Dedifferentiated amniotic fluid mesenchymal stem cell (primary cell): ENCODE results near the gene CAMSAP3.
A peak's percentile ranks its signal among the peaks of the same experiment; 100 is the strongest.

Experiments used
- DNase-seq: peaks from one replicate; pipeline ENCODE4 v3.0.0-alpha.2; 2016; ENCODE audit errors: extremely low spot score

The CAMSAP3 gene

GRCh38 chr19:7650148-7650547, 54.5 kb downstream of the CAMSAP3 start:
- DNase-seq, result no peak

GRCh38 chr19:7652061-7652641, 56.5 kb downstream of the CAMSAP3 start:
- DNase-seq, result peak; percentile 57

DNA sequence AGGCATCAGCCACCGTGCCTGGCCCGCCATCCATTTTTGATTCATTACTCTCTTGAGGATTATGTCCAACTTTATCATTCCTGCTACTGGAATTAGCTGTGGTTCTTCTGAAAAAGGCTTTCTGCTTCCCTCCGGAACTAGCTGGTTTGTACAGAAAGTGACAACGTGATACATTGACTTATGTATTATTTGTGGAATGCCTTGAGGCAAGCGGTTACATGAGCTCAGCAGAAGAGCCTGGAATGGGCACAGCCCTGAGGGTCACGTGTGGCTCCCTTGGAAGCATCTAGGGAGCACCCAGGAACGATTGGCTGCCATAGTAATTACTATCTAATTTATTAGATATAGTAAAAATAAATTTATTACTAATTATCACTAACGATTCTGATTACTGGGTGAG, 58.7 kb downstream of the CAMSAP3 start:
- peak; percentile 18 for DNase-seq

- no peak for DNase-seq
These were observed 59.9 kb downstream of the CAMSAP3 start for GRCh38 chr19:7655581-7655980.

DNA sequence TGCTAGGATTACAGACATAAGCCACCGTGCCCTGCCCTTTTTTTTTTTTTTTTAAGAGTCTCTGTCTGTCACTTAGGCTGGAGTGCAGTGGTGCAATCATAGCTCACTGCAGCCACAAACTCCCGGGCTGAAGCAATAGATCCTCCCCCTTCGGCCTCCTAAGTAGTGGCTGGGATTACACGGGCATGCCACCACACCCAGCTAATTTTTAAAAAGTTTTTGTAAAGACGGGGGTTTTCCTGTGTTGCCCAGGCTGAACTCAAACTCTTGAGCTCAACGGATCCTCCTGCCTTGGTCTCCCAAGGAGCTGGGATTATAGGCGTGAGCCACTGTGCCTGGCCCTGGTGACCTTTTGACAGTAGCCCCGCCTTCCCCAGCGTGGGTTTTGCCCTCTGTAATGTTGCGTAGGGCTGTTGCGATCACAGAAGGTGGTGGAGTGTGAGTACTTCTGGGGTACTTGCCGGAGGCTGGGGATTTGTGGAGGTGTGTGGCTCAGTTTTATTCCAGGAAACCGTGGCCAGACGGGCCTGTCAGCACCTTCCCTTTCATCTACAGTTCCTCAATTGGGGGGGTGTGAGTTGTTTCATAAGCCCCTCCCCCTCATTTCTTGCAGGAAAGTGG, 61.6 kb downstream of the CAMSAP3 start:
- no peak for DNase-seq

DNA sequence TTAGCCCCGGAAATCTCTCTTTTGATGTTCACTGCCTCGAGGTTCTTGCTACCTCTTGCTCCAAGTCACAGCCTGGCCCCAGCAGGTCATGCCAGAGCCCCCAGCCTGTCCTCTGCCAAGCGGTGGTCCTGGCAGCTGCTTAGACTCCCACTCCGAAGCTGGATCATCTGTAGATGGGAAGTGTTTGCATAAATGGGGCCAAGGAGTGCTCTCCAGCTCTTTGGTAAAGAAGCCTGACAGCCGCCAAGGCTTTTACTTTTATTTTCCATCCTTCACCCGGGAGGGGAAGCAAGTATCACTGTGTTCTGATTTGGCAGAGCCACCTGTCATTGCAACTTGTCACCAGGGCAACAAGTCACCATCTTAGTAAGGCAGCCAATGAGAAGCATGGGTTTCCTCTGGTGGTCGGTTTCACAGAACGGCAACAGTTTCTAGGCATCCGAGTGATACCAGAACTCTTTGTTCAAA, 62.6 kb downstream of the CAMSAP3 start:
- no peak for DNase-seq

DNA sequence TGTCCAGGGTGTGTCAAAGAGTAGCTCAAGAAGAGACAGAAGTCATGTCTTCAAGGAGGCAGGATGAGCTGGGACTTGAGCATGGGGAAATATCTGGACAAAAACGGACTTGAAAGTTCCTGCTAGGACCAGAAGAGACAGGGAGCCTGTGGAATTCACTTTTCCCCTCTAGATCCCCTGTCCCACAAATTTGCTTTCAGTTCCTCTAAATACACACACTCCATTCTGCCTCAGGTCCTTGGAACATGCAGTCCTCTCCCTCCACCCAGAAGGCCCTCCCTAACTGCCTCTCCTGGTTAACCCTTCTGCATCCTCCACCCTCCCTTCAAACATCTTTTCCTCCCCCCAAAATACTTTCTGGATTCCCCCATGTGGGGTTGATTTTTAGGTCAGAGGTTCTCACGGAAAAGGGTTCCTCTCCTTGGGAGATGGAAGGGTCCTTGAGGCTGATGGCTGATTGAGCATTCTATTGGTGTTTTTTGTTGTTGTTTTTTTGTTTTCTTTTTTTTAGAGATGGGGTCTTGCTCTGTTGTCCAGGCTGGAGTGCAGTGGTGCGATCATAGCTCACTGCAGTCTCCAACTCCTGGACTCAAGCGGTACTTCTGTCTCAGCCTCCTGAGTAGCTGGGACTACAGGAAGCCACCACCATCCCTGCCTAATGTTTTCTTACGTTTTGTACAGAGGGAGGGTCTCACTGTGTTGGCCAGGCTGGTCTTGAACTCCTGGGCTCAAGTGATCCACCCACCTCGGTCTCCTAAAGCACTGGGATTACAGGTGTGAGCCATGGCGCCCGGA, 66.3 kb downstream of the CAMSAP3 start:
- no peak for DNase-seq

- DNase-seq, result no peak
These were observed 67.0 kb downstream of the CAMSAP3 start for GRCh38 chr19:7662657-7663056.

- DNase-seq, result no peak
These were observed 68.0 kb downstream of the CAMSAP3 start for GRCh38 chr19:7663706-7664105.

GRCh38 chr19:7665076-7665475, 69.4 kb downstream of the CAMSAP3 start:
- peak; percentile 76 for DNase-seq
